CMK (cell line): ENCODE measurements around the gene NRXN2.

Source experiments
- DNase-seq: peaks from one replicate; pipeline ENCODE4 v3.0.0-alpha.2; 2010; ENCODE audit warnings: low read depth

The NRXN2 gene

DNA sequence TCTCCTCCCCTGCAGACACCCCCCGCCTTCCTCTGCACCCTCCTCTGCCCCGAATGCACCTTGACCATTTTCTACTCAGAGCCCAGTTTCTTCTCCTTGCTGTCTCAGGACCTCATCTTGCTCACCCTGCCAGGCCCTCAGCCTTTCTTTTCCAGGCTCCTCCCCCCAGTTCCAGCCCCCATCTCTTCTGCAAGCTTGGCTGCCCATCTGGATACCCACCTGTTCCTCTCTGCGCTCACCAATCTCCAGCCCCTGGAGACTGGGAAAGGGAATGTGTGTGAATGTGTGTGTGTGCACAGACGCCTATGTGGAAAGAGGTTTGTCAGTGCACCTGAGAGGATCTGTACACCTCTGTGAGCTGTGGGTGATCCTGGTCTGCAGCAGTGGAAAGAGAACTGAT lies 95.6 kb downstream of the NRXN2 start:
- no peak for DNase-seq

DNA sequence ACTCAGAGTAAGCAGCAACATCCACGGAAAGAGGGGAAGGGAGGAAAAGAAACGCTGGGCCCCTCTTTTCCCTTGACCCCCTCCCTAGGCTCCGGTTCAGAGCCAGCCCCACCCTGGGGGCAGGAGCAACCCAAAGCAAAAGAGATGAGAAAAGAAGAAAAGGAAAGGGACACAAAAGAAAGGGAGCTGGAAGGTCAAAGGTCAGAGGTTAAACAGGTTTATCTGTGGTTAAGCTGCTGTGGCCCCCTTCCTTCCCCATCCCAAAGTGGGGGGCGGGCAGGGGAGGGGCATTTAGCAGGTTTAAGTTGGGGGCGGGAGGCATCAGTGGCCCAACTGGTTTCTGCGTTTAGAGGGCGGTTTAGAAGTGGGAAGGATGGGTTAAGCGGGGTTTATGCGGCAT lies 96.4 kb downstream of the NRXN2 start:
- no peak for DNase-seq

DNA sequence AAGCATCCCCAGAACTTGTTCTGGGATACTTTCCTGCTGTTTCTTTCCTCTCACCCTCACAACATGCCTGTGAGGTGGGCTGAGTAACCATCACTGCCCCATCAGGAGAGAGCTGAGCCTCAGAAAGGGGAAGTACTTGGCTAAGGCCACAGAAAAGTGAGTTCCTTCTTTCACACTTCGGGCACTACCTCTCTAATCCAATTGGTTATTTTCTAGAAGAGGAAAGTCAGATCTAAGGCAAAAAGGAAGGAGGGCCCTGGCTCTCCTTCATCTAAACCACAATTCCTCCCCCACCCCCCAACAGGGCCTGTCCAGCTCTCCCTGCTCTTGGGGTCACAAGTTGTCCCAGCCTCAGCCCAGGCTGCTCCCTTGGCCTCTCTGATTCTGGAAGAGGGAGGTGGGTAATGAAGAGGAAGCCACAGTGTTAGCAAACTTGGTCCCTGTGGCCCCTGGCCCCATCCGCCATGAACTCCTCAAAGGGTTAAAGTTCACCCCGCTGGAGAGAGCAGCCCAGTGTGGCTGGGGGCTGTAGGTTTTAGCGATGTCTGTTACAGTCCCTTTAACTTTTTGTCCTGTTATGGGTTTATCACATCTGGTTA lies 98.0 kb downstream of the NRXN2 start:
- peak; percentile 74 for DNase-seq

DNA sequence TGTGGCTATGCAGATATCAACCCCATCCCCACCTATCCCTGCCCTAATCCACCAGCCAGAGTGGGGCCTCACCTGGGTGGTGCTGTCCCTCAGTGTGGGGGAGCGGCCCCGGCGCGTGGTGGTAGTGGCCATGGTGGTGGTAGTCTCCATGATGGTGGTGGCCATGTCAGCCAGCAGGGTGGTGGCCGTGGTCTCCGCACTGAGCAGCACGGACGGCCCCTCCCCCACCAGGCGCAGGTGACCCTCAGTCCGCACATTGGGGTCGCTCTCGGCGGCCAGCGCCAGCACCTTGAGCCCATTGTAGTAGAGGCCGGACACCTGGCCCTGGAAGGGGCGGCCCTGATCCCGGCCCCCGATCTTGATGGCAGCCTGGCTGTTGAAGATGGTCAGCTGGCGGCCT lies 100.3 kb downstream of the NRXN2 start:
- no peak for DNase-seq

DNA sequence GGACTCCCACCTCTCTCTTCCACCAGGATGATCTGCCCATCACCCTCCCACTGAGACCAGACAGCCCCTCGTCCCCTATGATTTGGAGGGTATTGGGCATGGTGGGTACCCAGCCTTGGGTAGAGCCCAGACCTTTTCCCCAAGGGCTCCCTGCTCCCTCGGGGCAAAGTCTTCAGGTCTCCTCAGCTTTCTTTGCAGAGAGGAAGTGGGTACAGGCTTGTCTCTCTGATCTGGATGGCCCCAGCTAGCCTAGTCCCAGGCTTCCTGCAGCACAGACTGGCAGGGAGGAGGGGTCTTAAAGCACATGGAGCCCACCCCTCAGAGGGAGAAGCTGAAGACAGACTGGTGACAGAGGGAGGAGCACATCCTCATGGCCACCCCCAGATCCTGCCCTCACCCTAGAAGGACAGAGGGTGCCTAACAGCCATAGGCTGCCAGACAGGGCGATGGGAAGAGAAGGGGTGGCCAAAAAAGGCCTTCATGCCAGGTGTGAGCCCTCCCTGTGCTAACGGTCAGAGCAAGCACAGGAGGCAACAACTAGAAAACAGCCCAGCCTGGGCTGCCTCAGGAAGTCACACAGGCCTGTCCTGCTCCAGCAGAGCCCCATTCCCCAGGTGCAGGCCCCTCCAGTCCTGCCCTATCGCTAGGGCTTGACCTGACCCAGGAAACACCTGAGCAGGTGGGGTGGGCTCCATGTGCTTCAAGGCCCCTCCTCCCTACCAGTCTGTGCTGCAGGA lies 101.5 kb downstream of the NRXN2 start:
- peak; percentile 70 for DNase-seq

DNA sequence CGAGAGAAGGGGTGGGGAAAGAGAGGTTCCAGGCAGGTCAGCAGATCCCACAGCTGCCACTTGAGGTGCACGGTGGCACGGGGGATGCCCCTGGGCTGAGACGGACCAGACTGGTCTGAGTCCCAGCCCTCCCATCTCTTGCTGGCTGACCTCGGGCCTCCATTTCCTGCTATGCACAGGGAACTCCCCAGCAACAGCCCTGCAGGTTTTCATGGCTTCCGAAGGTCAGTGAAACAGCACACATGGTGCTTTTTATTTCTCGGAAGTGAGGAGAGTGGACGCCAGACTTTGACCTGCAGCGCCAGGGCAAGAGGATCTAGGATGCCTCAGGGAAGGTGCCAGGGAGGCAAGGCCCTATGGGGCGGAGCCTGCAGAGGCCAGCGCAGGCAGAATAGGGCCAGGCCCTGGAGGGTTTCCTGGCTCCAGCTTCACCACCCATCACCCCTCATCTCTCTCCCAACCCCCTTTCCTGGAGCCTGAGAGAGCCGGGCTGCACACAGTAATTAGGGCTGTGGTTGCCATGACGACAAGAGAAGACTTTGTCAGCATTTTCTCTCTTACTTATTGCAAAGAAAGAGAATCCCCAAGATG lies 102.5 kb downstream of the NRXN2 start:
- no peak for DNase-seq

DNA sequence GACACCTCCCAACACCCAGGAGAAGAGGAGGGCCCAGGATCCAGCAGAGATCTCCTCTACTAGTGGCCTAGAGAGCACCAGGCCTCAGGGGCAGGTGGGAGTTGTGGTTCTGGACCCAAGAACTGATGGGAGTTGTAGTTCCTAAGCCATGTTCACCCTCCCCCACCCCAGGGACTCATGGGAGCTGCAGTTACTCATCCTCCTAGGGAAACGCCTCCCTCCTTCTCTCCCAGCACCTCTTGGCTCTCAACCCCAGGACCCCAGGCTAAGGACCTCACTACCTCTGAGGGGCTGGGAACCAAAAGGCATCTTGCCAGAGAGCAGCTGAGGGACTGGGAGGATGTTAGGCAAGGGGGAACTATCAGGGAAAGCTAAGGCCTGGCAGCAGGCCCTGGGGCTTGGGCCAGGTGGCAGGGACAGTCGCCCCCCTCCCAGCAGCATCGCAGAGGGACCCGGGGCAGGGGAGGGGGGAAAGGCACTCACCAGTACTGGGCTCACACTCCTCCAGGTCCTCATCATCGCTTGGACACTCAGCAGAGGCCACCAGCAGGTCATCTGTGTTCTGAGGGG lies 103.1 kb downstream of the NRXN2 start:
- no peak for DNase-seq

DNA sequence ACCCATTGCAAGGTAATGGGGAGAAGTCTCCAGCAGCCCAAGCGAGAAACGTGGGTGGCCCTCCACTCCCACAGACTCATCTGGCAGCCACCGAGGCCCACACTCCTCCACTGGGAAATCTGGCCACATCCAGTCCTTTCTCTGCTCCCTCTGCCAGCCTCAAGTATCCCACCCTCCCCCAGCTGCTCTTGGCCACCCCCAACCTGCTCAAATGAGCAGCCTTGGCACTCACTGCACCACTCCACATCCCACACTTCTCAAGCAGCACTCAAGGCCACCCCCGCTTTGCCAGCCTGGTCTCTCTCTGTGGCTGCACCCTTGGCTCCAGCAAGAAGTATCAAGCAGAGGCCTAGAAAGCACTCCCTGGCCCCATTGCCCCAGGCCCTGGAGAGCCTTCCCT lies 103.8 kb downstream of the NRXN2 start:
- DNase-seq, result no peak

DNA sequence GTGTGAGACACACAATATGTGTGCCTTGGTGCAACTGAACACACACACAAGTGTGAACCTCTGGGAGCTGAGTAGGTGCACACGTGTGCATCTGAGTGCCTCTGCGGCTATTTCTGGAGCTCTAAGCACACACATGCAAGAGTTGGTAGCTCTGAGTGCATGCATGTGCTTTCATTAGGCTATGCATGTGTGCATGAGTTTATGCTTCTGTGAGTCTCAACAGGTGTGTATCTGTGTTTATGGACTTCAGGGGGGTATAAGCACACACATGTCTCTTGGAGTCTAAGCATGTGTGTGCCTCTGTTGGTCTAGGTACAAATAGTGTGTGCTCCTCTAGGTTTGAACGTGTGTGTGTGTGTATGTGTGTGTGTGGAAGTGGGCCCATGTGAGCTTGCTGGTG lies 106.2 kb downstream of the NRXN2 start:
- DNase-seq, result no peak

DNA sequence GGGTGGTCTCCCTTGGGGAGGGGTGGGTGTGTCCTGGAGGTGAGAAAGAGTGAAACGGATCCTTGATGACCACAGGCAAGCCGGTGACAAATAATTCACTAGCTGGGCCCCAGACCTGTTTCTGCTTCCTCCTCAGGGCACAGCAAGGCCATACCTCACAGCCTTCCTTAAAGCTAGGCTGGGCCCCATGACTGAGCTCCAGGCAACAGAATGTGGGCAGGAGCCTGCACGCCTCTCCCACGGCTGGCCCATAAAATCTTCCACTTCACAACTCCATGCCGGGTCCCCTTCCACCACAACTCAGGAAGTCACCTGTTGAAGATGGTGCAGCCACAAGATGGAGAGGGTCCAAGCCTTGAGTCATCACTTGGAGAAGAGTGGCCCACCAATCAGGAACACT lies 108.1 kb downstream of the NRXN2 start:
- no peak for DNase-seq

DNA sequence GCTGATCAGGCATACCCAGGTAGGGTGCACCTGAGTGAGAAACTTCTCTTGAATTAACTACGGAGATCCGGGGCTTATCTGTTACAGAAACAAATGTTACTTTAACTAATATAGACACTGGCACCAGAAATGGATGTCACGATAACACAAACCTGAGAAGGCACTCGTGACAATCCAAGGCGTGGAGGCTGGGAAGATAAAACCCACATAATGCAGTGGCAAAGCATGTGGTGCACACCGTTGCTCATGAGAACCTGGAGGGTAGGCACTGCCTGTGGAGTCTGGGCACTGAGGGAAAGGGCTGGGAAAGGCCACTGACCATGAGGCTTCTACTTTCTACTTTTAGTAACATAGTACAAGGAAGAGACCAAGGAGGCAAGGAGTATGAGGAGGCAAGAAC lies 109.3 kb downstream of the NRXN2 start:
- DNase-seq, result no peak

DNA sequence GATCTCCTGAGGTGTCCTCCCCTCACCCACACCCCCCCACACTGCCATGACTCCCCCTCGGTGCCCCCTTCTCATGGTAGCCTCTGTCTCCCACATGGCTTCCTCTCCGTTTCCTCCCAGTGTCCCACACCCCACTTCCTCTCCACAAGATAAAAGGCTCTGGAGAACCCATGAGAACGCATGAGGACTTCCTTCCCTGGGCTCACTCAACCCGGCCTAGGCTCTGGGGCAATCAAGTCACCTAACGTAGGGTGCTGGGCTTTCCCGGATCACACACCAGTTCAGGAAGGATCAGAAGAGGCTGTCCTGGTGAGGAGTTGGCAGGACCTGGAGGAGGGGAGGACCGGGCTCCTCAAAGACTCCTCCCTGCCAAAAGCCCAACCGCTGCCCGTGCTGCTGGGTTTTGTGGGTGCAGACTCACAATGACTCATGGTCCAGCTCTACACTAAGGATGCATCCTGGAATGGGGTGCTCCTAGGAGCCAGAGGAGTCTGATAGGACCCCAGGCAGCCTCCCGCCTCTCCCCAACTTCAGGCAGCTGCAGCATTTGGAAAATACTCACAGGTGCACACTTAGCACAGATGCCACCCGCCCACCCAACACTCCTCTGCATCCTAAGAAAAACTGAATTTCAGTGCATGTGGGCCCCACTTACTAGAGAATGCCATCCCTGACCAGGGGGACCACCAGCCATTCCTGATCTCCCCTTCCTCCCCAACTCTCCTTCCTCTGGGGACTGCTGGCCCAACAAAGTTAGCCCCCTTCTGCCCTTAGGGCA lies 110.9 kb downstream of the NRXN2 start:
- DNase-seq, result peak; percentile 65

DNA sequence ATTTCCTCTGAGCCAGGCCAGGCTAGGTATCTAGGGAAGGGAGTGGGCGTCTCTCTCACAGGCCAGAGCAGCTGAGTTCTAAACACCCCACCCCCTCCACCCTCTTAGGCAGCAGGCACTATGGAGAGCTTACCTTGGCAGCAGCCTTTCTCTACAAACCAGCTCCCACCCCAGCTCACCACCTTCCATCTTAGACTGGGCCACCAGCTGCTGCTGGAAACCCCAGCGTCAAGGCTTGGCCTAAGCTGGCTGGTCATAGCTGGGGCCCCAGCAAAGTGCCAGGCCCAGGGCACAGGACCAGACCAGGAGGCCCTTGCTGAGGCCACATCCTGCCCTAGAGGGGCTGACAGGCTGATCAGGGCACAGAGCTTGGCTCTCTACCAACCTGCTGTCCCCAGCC lies 111.8 kb downstream of the NRXN2 start:
- DNase-seq, result no peak

DNA sequence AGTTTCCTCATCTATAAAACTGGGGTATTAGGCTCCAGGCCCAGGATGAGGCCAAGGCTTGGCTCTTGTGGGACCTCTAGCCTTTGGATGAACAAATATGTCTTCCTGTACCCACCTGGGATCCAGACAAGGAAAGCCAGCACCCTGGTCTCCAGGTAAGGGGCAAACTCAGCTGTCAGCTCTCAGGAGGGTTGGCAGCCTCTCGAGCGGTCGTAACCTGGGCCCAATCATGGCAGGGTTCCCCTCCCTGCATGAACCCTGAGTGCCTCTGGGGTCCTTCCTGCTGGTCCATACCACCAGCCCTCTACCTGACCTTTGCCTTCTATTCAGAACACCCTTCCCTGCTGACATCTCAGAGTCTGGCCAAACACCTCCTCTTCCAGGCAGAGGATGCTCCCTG lies 112.4 kb downstream of the NRXN2 start:
- no peak for DNase-seq

DNA sequence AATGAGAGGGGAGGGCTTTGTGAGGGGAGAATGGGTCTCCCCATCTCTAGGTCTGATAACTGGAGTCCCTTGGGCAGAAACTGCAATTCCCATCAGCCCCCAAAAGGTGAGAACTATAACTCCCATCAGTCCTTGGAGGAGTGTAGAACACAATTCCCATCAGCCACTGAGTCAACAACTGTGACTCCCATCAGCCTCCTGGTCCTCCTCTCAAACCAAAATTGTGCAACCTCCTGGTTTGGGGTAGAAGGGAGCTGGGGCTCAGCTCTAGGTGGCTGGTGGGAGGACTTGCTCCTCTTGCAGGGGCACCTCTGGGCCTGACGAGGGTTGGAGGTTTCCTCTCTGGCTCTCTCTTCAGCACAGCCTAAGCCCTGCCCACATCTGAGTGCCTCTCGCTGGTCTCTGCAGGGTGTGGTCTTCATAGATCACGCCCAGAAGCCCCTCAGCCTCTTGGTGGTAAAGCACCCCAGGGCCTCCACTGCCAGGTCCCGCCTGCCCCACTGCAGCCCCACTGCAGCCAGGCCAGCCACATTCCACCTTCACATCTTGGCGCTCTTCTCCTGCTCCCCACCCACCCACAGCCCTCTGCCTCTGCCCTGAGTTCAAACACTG lies 113.5 kb downstream of the NRXN2 start:
- DNase-seq, result no peak

DNA sequence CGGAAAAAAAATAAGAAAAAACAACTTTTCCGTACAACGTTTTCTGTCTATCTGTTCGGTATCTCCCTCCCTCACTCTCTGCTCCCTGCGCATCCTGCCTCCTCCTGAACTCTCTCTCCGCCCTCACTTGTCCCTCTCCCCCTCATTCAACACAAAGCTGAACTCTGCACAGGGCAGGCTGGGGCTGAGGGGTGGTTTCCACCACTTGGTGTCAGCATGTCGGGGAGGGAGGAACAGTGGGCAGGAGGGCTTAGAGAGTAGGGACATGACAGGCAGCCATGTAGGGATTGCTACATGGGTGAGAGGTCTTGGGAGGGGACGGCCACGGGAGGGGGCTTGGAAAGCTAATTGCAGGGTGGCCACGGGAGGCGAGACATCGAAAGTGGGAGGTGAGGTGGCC lies 114.4 kb downstream of the NRXN2 start:
- no peak for DNase-seq

DNA sequence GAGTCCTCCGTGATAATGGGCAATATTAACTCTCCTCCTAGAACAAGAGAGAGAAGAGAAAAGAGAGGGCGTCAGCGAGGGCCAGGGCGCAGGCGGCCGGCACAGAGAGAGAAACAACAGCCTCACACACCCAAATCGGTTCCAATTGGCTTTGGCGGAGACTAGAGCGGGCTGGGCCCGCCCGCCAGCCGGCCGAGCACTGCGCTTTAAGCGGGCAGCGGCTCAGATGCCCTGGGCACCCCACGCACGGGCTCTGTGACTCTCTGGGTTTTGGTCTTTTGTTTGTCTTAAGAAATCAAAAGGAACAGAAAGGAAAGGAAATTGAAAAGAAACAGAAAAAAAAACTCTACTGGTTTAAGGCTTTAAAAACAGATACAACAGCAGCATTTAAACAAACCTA lies 115.0 kb downstream of the NRXN2 start:
- DNase-seq, result no peak

DNA sequence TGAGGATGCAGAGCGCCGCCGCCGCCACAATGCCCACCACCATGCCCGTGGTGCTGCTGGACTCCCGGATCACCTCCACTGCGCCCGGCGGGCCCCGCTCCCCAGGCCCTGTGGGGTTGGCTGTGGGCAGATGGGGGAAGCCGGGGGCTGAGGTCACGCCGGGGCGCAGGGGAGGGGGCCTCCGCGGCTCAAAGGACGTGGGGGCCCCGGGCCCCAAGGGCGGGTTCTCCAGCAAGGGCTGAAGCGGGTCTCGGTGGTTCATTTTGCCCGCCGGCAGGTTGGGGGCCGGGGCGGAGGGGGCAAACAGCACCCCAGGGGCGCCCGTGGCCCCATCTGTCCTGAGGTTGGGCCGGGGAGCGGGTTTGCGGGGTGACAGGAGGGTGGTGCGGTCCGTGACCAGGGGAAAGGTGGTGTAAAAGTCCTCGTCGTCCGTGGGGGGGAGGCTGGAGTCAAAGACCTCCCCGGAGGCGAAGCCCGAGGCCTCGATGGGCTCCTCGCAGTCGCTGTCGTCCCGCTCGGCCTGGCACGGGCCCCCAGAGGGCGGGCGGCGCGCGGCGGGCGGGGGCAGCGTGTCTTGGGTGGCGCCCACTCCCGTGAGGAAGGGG lies 115.5 kb downstream of the NRXN2 start:
- no peak for DNase-seq

DNA sequence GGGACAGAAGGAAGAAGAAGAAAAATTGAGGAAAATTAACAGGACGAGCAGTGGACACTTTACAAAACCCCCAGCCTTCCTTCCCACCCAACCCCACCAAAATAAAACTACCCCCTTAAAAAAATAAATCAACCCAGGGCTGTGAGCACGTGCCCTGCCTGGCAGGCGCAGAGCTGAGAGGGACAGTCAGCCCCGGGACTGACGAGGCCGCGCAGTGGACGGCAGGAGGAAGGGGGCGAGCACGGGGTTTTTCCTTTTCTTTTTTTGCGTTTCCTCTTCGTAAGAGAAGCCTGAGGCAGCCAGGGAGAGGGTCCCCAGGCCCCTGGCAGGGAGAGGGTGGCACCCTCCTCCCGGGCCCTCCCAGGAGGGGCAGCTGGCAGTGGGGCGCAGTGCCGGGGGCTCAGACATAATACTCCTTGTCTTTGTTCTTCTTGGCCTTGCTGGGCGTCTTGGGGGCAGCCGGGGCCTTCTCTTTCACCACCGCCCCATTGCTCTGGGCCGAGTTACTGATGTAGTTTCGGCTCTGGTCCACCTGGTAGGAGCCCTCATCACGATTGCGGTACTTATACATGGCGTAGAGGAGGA lies 116.1 kb downstream of the NRXN2 start:
- DNase-seq, result no peak

DNA sequence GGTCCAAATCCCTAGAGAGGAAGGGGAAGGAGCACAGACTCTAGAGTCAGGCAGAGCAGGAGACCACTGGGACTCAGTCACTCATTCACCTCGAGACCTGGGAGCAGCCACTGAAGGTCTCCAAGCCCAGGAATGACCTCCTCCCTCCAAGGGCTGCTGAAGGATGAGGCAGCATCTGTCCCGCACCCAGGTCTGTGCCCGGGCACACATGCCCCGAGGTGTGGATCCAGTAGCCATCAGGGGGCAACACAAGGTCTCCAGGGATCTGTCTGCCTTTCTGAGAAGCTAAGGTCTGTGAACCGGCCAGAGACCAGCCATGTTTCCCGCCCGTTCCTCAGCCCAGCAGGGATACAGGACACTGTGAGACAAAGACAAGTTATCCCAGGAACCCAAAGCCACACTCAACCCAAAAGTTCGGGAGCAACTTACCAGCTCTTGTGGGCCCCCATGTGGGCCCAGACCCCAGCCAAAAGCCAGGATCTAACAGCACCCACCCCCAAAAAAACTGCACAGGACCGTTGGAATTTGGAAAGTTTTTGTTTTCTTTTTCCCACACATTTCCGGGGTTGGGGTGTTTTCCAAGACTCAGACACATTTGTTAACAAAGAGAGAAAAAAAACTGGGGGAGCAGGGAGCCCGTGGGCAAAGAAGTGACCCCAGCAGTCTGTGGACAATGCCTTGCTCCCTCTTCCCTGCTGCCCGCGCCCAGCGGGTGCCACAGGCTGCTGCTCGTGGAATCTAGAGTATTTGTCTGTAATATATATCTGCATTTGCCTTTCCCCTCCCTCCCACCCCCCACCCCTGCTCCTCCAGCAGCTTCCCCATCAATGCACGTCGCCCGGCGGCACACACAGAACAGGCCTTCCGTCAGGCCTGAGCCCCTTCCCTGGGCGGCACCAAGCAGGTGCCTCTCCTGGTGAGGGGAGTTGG lies 117.1 kb downstream of the NRXN2 start:
- DNase-seq, result no peak
